HG03469 (cell line): Measurements from ENCODE around the gene MYO16.
"Not testable (repeated sequence)": the region's sequence is repeated elsewhere in the genome, so short reads cannot be mapped to it uniquely, and the experiment has no call there.

Experiments
- ATAC-seq: cut with Tn5 transposase; IDR thresholded peaks from one replicate; pipeline ENCODE4 v1.9.1; 2021; ENCODE audit warnings: mild to moderate bottlenecking, moderate library complexity, moderate number of reproducible peaks; ENCODE audit not compliant: unreplicated experiment

The MYO16 gene

DNA sequence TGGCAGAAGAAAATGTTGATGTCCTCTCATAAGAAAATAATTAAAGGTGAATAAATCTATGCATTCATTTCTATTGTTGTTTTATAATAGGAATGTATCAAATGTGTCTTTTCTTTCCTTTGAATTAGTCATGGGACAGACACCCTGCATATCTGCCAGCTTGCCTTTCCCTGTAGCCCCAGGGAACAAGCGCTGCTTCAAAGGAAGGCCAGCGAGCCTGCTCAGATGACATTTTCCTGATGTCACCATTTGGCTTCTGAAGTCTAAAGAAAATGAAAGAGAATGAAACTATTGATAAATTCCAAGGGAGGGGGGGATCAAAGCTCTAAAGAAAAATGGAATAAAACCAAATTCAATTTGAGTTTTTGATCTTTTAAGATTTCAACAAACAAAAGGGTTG is 582.2 kb downstream of the MYO16 start:
- no peak for ATAC-seq

- no peak for ATAC-seq
These were observed 583.2 kb downstream of the MYO16 start for GRCh38 chr13:109212650-109213049.

DNA sequence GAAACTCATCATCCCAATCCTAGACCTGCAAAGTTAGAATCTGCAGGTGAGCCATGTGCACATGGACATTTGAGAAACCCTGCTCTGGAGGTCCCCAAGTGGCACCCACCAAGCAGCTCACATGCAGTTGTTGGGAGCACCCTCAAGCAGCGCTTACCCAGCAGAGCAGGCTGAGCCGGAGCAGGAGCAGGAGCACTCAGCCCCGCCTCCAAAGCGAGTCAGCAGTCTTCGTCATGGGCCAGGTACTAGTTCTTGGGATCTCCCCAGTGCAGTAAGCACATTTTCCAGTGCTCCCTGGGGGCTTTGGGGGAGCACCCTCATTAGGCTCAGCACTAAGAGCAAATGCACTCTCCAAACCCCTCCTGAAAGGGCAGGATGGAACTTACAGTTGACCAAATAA is 584.3 kb downstream of the MYO16 start:
- ATAC-seq: no peak

GRCh38 chr13:109214393-109214792 is 585.0 kb downstream of the MYO16 start:
- no peak for ATAC-seq

GRCh38 chr13:109215377-109215776 is 586.0 kb downstream of the MYO16 start:
- no peak for ATAC-seq

- not testable (repeated sequence) for ATAC-seq
These were observed 588.1 kb downstream of the MYO16 start for GRCh38 chr13:109217510-109217909.

GRCh38 chr13:109220631-109221030 is 591.2 kb downstream of the MYO16 start:
- no peak for ATAC-seq

DNA sequence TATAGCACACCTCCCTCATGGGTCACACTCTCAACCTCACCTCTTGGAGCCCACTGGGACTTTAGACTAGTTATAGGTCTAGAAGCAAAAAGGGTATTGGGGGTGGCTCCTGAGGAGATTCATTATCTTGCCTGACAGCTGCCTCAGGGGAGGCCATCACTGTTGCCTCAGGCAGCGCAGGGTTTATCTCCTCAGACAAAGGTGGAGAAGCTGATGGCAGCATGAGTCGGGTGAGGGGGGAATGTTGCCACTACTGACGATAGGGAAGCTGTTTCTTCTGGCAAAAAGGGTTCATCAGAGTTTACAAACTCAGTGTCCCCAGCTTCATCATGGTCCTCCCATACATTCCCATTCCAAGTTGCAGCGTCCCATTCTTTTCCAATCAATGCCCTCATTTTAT is 594.6 kb downstream of the MYO16 start:
- no peak for ATAC-seq

DNA sequence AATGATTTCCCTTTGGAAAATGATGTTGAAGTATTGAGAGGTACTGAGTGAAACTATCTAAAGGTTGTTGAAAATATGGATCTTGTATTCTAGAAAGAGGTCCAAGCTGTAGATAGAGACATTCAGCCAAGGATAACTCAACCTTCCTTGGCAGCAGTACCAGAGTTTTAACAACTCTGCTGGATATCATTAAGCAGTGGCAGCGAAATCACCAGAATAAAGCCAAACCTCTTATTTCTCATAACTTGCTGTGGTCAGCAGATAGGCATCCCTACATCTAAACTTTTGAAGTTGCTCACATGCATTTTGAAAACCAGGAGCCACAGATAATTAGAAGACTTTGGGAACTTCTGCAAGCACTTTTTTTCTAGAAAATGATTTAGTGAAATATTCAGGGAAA is 597.2 kb downstream of the MYO16 start:
- ATAC-seq: no peak

GRCh38 chr13:109227344-109227940 is 598.0 kb downstream of the MYO16 start:
- no peak for ATAC-seq

GRCh38 chr13:109228211-109228610 is 598.8 kb downstream of the MYO16 start:
- ATAC-seq: no peak

GRCh38 chr13:109231888-109232287 is 602.5 kb downstream of the MYO16 start:
- ATAC-seq: no peak

DNA sequence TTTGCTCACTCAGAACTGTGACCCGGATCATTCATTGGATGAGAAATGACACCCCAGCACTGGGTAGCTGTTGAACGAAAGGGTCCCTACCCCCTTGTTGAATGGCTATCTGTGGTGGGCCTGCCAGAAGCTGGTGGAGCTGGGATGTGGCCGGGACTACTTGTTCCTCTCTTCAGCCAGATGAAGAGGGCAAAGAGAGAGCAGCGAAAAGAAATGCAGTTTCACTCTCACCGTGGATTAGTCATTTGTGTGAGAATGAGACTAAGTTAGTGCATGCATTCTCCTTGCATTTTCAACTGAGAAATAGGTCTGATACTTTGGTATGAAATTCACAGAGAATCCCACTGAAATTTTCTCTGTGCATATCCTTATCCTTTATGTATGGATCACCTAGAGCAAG is 603.9 kb downstream of the MYO16 start:
- ATAC-seq: no peak

DNA sequence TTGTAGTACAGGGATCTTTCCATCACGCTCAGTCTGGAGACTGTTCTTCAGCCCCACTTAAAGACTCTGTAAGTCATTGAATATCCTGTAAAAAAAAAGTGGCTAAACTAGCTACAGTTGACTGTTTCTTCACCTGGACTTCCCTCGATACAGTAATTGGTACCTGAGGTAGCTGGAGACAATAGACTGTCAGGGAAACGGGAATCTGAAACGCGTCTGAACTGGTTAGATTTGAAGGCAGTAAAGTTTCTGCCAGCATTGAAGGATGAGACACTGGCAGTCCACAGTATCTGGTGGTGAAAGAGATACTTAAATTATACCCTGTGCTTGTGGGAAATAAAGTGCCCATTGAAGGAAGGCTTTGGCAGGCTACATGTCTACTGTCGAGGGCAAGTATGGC is 606.5 kb downstream of the MYO16 start:
- ATAC-seq: no peak

GRCh38 chr13:109241160-109241559 is 611.7 kb downstream of the MYO16 start:
- ATAC-seq: no peak

DNA sequence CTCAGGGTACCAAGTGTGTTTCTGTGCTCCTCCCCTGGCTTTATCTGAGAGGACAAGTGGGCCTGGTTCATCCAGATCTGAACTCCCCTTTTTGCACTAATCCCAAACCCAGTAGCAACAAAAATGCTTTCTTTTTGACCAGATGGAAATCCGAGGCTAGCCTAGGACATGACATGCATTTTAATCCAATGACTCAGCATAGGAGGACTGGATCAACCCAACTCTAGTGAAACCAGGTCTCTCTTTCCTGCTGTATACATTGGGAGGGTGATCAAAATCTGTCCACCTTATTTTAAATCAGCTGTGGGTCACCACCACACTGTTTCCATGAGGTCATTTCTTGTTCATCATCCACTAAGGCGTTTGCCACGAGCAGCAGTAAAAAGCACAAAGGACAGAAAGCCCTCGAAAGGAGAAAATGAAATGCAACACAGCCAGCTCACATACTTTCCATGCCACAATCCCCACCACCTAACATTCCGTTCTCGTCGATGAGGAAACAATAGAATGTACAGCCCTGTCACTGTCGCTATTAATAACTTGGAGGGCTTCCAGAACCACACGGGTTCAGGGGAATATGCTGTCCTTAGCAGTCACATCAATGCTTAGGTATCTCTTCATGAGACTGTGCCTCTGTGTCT is 614.0 kb downstream of the MYO16 start:
- no peak for ATAC-seq

DNA sequence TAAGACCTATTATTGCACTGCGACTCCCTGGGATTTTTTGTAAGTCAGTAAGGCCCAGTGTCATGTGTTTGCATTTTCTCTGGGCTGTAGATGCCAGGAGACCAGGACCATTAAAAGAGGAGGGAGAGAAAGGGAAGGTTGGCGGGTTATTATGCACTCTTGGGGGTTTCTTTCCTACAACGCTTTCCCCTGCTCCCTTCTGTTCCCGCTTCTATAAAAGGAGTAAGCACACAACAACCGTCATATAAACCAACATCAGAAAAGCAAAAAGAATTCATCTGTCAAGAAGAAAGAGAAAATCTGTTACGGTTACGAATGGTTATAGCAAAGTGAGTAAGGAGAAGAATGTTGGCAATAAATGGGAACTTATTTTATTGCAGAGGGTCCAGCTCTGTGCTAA is 615.2 kb downstream of the MYO16 start:
- no peak for ATAC-seq

- ATAC-seq: no peak
These were observed 616.6 kb downstream of the MYO16 start for GRCh38 chr13:109246001-109246400.

DNA sequence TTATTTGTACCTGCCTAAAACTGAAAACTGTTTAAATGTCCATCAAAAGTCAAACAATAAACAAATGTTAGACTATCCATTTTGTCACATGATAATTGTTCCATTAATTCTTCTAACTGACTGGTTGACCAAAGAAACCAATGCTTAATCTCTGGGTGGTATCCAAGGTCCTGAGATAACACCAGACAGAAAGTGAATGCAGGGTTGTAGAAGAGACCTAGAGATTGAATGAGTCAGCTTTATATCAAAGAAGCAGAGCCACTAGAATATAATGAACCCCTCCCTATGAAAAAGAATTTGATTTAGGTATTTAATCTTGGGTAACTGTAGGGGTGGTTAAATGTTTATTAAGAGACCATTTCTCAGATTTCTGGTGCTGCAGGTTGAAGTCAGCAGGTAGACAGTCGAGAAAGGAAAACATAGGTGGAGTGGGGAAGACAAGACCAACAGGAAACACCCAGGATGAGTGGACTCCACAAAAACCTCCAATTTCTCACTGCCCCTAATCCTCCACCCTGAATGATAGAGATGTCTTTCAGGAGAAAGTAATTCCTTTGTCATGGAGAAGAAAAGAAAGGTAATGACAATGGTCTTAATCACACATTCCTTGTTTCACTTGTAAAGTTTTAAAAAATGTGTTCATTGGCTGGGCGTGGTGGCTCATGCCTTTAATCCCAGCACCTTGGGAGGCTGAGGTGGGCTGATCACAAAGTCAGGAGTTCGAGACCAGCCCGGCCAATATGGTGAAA is 620.5 kb downstream of the MYO16 start:
- no peak for ATAC-seq

DNA sequence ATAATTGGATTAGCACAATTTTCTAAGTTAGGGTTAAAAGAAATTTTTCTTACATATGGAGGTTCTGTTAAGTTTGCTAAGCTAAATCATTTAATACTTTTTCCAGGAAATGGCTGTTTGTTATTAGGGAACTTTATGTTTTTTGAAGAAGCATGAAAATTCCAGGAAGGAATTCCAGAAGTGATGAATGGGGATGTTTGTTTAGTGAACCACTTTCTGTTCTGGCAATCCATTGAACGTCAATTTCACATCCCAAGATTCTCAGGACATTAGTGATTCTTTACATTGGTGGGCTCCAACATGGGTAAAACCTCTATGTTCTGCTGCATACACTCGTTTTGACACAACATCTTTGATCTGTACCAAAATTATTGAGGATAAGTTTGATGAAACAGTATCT is 622.5 kb downstream of the MYO16 start:
- ATAC-seq: no peak

- no peak for ATAC-seq
These were observed 623.9 kb downstream of the MYO16 start for GRCh38 chr13:109253316-109253715.

GRCh38 chr13:109254274-109254673 is 624.9 kb downstream of the MYO16 start:
- ATAC-seq: no peak
